ENCODE results near the gene PPIL4. TPM values are rescaled to one million over a fixed set of nuclear protein-coding genes. Genes with fewer than 3 reads are reported as not detected.

Gene PPIL4
- total and polyA plus RNA-seq, 2 of the 13 experiments (the other 11 are each of a cell fraction or from before 2014, with no cell fraction given), result 5.5 to 46.0 TPM

DNA sequence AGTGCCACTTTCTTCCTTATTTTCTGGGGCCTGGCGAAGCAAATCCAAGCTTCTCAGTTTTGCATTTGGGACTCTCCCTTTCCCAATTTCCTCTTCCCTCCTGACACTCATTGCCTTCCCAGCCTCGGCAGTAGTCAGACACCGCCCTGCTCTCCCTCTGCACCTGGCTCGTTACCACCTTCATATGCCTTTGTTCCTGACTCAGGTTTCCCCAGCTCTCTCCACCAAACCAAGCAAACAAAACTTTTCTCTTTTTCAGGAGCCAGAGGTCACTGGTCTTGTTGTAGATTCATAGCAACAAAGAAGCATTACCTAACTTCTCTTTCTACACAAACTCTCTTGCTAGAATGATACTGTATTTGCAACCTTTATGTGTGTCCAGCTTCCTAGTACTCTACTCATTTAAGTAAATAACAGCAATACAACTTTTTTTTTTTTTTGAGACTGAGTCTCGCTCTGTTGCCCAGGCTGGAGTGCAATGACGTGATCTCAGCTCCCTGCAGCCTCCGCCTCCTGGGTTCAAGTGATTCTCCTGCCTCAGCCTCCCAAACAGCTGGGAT is 52.0 kb downstream of the PPIL4 start (continued):
- TF ChIP-seq, protein P1, sequence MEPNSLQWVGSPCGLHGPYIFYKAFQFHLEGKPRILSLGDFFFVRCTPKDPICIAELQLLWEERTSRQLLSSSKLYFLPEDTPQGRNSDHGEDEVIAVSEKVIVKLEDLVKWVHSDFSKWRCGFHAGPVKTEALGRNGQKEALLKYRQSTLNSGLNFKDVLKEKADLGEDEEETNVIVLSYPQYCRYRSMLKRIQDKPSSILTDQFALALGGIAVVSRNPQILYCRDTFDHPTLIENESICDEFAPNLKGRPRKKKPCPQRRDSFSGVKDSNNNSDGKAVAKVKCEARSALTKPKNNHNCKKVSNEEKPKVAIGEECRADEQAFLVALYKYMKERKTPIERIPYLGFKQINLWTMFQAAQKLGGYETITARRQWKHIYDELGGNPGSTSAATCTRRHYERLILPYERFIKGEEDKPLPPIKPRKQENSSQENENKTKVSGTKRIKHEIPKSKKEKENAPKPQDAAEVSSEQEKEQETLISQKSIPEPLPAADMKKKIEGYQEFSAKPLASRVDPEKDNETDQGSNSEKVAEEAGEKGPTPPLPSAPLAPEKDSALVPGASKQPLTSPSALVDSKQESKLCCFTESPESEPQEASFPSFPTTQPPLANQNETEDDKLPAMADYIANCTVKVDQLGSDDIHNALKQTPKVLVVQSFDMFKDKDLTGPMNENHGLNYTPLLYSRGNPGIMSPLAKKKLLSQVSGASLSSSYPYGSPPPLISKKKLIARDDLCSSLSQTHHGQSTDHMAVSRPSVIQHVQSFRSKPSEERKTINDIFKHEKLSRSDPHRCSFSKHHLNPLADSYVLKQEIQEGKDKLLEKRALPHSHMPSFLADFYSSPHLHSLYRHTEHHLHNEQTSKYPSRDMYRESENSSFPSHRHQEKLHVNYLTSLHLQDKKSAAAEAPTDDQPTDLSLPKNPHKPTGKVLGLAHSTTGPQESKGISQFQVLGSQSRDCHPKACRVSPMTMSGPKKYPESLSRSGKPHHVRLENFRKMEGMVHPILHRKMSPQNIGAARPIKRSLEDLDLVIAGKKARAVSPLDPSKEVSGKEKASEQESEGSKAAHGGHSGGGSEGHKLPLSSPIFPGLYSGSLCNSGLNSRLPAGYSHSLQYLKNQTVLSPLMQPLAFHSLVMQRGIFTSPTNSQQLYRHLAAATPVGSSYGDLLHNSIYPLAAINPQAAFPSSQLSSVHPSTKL (CRISPR knock-in tag; IDR thresholded peaks at IDR 0.05), result peak; percentile 64
- TF ChIP-seq EHMT2 (IDR thresholded peaks at IDR 0.05; ENCODE audit: borderline replicate concordance, low read depth, low read length) (peak; percentile 41; the same call in 1 of the 2 replicates), SKI (IDR thresholded peaks at IDR 0.05; ENCODE audit: partially characterized antibody) (no peak), SMAD1 (CRISPR knock-in tag; IDR thresholded peaks at IDR 0.05; ENCODE audit: borderline replicate concordance, low read depth) (no peak), ZNF878 (CRISPR knock-in tag; IDR thresholded peaks at IDR 0.05) (no peak), ZMYM3 (CRISPR knock-in tag; IDR thresholded peaks at IDR 0.05) (peak; percentile 75; the same call in 1 of the 2 replicates), SNAPC2 (CRISPR knock-in tag; IDR thresholded peaks at IDR 0.05) (no peak), SNRNP70 (IDR thresholded peaks at IDR 0.05; ENCODE audit: low read depth, low read length) (no peak), SAFB2 (CRISPR knock-in tag; IDR thresholded peaks at IDR 0.05; ENCODE audit: borderline replicate concordance, low read depth) (no peak), NCOA1 (CRISPR knock-in tag; IDR thresholded peaks at IDR 0.05) (no peak), ZNF614 (CRISPR knock-in tag; IDR thresholded peaks at IDR 0.05; ENCODE audit: borderline replicate concordance) (0 out of 2 replicates have a peak, but pooled peaks have one; percentile 22), ELF3 (CRISPR knock-in tag; IDR thresholded peaks at IDR 0.05) (peak; percentile 45), ZNF841 (CRISPR knock-in tag; IDR thresholded peaks at IDR 0.05; ENCODE audit: borderline replicate concordance) (no peak), NFIB (CRISPR knock-in tag; IDR thresholded peaks at IDR 0.05; ENCODE audit: borderline replicate concordance) (no peak), SALL2 (CRISPR knock-in tag; IDR thresholded peaks at IDR 0.05) (no peak), ZFX (CRISPR knock-in tag; IDR thresholded peaks at IDR 0.05; ENCODE audit: low read depth) (no peak), HMG20B (CRISPR knock-in tag; conservative IDR thresholded peaks at IDR 0.05) (no peak), RCOR2 (CRISPR knock-in tag; IDR thresholded peaks at IDR 0.05) (peak; percentile 54; the same call in 1 of the 2 replicates), REXO4 (CRISPR knock-in tag; IDR thresholded peaks at IDR 0.05; ENCODE audit: borderline replicate concordance) (no peak), CREM (IDR thresholded peaks at IDR 0.05) (no peak), CREM (CRISPR knock-in tag; IDR thresholded peaks at IDR 0.05) (no peak), ZNF749 (CRISPR knock-in tag; IDR thresholded peaks at IDR 0.05; ENCODE audit: borderline replicate concordance) (no peak), U2AF2 (IDR thresholded peaks at IDR 0.05; ENCODE audit: low read depth, low read length) (no peak), ZNF781 (CRISPR knock-in tag; IDR thresholded peaks at IDR 0.05; ENCODE audit: borderline replicate concordance, not compliant biosample characterization) (no peak), TEAD3 (CRISPR knock-in tag; optimal IDR thresholded peaks at IDR 0.05; ENCODE audit: borderline replicate concordance) (peak; percentile 40), IRF2 (CRISPR knock-in tag; IDR thresholded peaks at IDR 0.05) (no peak), ZNF674 (CRISPR knock-in tag; IDR thresholded peaks at IDR 0.05; ENCODE audit: low read depth) (no peak), ISX (CRISPR knock-in tag; conservative IDR thresholded peaks at IDR 0.05) (no peak)
- TF ChIP-seq, protein P2, sequence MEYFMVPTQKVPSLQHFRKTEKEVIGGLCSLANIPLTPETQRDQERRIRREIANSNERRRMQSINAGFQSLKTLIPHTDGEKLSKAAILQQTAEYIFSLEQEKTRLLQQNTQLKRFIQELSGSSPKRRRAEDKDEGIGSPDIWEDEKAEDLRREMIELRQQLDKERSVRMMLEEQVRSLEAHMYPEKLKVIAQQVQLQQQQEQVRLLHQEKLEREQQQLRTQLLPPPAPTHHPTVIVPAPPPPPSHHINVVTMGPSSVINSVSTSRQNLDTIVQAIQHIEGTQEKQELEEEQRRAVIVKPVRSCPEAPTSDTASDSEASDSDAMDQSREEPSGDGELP (IDR thresholded peaks at IDR 0.05; ENCODE audit: borderline replicate concordance, low read depth), result no peak
